Small intestine (tissue), 7 donors: ENCODE data around the gene KIRREL1. TPM values are rescaled to one million over a fixed set of nuclear protein-coding genes. Genes with fewer than 3 reads are reported as not detected.

Source experiments
- DNase-seq, 2 donors: peaks; one replicate each; pipeline versions ENCODE4 v3.0.0 to v3.0.0-alpha.2; 2013
- FAIRE-seq: peaks from 2 replicates; lab custom pipeline; 2012; peaks lifted over from hg19 to GRCh38; lab: Jason Lieb, UNC
- H3K27ac ChIP-seq, 3 donors: one replicate each; pipeline ENCODE4 v1.5.1; 2013; ENCODE audit warnings: low read length in 2 of 3, mild to moderate bottlenecking in 2 of 3, control low read depth in 1 of 3, inconsistent platforms in 1 of 3, low read depth in 1 of 3, moderate library complexity in 1 of 3
- H3K27me3 ChIP-seq, 3 donors: one replicate each; pipeline ENCODE4 v1.6.1; 2013; ENCODE audit warnings: low read length in 3 of 3, inconsistent platforms in 1 of 3; ENCODE audit not compliant: control insufficient read depth in 3 of 3, insufficient read depth in 3 of 3
- H3K36me3 ChIP-seq, 3 donors: one replicate each; pipeline ENCODE4 v1.6.1; 2013; ENCODE audit warnings: low read length in 3 of 3, inconsistent platforms in 1 of 3, low read depth in 1 of 3, mild to moderate bottlenecking in 1 of 3, moderate library complexity in 1 of 3; ENCODE audit not compliant: control insufficient read depth in 3 of 3, insufficient read depth in 2 of 3
- H3K4me1 ChIP-seq, 3 donors: one replicate each; pipeline ENCODE4 v1.6.1; 2013; ENCODE audit warnings: low read length in 2 of 3, inconsistent platforms in 1 of 3, low read depth in 1 of 3, mild to moderate bottlenecking in 1 of 3, moderate library complexity in 1 of 3; ENCODE audit not compliant: control insufficient read depth in 3 of 3, insufficient read depth in 2 of 3
- H3K4me3 ChIP-seq, 3 donors: one replicate each; pipeline ENCODE4 v1.5.1; 2013; ENCODE audit warnings: low read length in 3 of 3, control low read depth in 1 of 3, inconsistent platforms in 1 of 3, low read depth in 1 of 3, mild to moderate bottlenecking in 1 of 3, moderate library complexity in 1 of 3
- H3K9me3 ChIP-seq, 2 donors: one replicate each; pipeline ENCODE4 v1.6.1; 2013; ENCODE audit warnings: low read depth in 1 of 2, low read length in 1 of 2; ENCODE audit not compliant: control insufficient read depth in 2 of 2, insufficient read depth in 1 of 2
- whole genome bisulfite sequencing, 3 donors: extraction: QIAGEN DNeasy Blood & Tissue Kit; methylation state at CpG; one replicate each; pipeline ENCODE4 v1.1.7; 2013; 5-methylcytosine and 5-hydroxymethylcytosine counted together
- polyA plus RNA-seq, 4 donors: library from polyadenylated mRNA; stranded (reverse) in 3 of 4; unstranded in 1 of 4; fragments of 200-250 nt in 3 of 4; fragments of 120-200 nt in 1 of 4; gene quantifications; one replicate each; pipeline versions ENCODE4 v1.2.1 to v1.2.3, GENCODE V29; 2013
- donor health status: healthy with polysubstance abuse.
- donor health status: control.
- donor health status: control.
- donor health status: Bipolar disorder and iron deficiency.
- donor health status: healthy.

KIRREL1 gene
- polyA plus RNA-seq, 4 donors: 0.22 to 15.3 (median 4.9) TPM

DNA sequence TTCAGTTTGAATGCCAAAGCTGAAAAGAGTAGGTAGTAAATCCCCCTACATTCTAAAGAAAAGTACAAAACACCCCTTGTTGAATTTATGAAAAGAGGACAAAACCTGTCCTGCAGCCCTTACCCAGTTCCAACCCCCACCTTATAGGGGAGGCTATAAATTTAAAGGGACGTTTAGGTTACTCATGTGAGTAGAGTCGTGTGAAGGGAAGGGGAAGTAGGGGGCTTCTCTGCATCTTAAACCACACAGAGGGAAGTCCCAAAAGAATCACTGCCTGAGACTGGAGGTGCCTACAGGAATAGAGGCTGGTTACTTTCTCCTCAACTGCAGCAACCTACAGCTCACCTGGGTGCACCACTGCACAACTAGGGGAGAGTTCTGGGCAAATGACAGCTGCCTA lies 36.7 kb upstream of the KIRREL1 start:
- Histone ChIP-seq H3K27ac (no peak overlapping the region), H3K27me3 (peaks cover 0 to 2% (median 0%) of the 10 kb centered on the region in 3 donors), H3K36me3 (no peaks in the 10 kb centered on the region), H3K9me3 (no peaks in the 10 kb centered on the region), H3K4me3 (no peak overlapping the region), H3K4me1 (peaks cover 0 to 7% (median 0%) of the 10 kb centered on the region in 3 donors)
- WGBS, 3 donors: 46 to 71% (median 60%) methylated on average over 2 of the region's 2 CpGs
- FAIRE-seq (no peak), DNase-seq (no peak)

DNA sequence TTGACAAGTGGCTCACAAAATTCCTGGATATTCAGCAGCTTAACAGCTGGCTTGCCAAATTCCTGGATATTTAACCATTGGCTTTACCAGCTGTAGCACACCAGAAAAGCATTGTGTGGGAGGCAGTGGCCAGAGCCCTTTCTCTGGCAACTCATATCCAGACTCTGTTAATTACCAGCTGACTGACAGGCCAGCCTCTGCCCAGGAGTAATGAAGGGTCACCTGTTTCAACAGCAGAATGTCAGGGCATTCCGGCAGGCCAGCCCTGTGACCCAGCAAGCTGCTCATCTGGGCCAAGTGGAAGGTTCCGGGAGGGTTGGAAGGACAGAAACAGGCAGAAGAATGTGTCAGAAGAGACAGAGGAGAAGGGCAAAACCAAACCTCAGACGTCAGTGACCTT lies 35.2 kb upstream of the KIRREL1 start:
- WGBS, 3 donors: 65 to 87% (median 71%) methylated on average over 3 of the region's 3 CpGs
- no peaks in the 10 kb centered on the region for H3K9me3 ChIP-seq
- H3K4me1 ChIP-seq: peaks cover 0 to 4% (median 3%) of the 10 kb centered on the region in 3 donors
- H3K4me3 ChIP-seq: no peak overlapping the region
- H3K27me3 ChIP-seq: peaks cover 0 to 2% (median 0%) of the 10 kb centered on the region in 3 donors
- no peak overlapping the region for H3K27ac ChIP-seq
- no peaks in the 10 kb centered on the region for H3K36me3 ChIP-seq
- DNase-seq (no peak), FAIRE-seq (no peak)

DNA sequence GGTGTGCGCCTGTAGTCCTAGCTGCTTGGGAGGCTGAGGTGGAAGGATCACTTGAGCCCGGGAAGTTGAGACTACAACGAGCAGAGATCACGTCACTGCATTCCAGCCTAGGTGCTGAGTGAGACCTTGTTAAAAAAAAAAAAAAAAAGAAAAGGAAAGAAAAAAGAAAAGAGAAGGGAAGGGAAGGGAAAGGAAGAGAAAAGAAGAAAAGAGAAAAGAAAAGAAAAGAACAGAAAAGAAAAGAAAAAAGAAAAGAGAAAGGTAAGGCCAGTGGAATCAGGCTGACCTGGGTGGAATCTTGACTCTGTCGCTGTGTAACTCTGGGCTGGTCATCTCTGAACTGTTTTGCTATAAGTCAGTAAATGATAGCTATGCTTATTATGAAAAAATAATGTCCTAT lies 33.7 kb upstream of the KIRREL1 start:
- no peak for FAIRE-seq
- DNase-seq: no peak
- H3K36me3 ChIP-seq: no peaks in the 10 kb centered on the region
- H3K4me3 ChIP-seq: no peak overlapping the region
- H3K27me3 ChIP-seq: peaks cover 0 to 2% (median 0%) of the 10 kb centered on the region in 3 donors
- no peaks in the 10 kb centered on the region for H3K9me3 ChIP-seq
- no peak overlapping the region for H3K27ac ChIP-seq
- 93 to 96% (median 94%) methylated on average over 5 of the region's 5 CpGs for WGBS, 3 donors
- peaks cover 0 to 15% (median 3%) of the 10 kb centered on the region in 3 donors for H3K4me1 ChIP-seq

DNA sequence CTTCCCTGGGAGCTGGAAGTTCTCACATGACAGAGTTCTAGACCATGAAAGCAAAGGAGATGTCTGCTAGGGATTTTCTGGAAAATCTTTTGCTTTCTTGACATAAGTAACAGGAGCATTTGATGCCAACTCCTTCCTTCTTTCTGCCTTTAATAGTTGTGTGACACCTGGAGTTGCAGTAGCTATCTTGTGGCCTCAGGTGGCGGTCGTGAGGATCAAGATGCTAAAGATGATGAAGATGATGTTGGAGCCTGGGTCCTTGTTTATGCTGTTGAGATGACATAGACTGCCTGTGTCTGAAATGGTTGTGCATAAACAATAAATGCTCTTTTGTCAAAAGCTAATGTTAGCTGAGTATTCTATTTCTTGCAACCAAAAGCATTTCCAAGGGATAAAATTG lies 32.7 kb upstream of the KIRREL1 start:
- Histone ChIP-seq H3K27me3 (peaks cover 0 to 2% (median 0%) of the 10 kb centered on the region in 3 donors), H3K4me3 (no peak overlapping the region), H3K36me3 (no peaks in the 10 kb centered on the region), H3K27ac (no peak overlapping the region), H3K9me3 (no peaks in the 10 kb centered on the region), H3K4me1 (peaks cover 0 to 25% (median 3%) of the 10 kb centered on the region in 3 donors)
- FAIRE-seq (no peak), DNase-seq (no peak)
- 56 to 77% (median 68%) methylated on average over 2 of the region's 2 CpGs for WGBS, 3 donors

DNA sequence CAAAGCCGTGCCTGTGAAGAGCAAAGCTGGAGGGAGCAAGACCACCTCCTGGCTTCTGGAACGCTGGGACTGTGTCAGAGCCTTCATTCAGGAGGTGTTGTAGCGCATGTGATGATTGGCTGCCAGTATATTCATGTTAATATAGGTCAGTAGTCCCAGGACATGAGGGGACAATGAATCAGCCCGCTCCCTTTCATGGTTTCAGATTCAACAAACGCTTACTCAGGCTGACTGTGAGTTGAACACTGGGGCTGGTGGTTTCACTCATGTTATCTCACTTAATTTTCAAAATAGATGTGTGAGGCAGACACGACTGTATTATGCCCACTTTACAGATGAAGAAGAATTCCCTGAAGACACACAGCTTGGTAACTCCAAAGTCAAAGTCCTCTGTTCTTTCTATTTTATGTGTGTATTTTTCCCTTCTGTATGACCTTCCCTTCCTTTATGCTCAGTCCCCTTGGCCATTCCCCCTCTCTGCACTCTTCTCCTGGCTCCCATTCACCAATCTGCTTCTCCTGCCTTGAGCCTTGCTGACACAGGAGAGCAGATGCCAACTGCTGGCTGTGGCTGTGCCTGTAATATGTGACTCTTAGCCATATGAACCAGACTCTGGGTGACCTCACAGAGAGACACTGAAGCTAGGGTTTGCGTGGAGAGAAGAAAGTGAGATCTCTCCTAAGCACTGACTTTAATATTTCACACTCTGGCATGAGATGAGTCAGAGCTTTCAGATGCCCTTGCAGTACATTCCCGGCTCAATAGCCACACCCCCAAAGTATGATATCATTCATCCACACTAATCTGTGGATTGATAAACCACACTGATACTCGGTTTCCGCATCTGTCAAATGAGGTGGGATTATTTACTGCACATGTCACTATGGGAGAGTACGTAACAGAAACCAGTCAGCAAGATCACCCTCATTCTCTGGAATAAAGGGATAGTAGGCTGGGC lies 31.4 kb upstream of the KIRREL1 start:
- Histone ChIP-seq H3K27ac (peak overlapping the region in 1 of 3 donors; percentile 8), H3K36me3 (no peaks in the 10 kb centered on the region)
- DNase-seq: peak; percentile 70 to 88

DNA sequence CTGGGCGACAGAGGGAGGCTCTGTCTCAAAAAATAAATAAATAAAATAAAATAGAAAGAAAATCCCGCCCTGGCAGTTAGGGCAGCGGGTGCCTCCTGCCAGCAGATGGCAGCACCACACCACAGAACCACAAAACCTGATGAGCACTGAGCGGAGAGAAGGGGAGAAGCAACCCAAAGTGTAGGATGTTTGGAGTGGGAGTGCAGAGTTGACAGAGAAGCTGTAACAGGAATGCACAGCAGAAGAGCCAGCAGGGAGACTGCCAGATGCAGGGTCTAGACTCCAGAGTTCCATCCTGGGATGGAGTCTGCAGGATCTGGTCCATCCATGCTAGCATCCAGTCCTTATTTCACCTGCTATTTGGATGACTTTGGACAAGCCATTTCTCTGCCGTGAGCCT lies 29.7 kb upstream of the KIRREL1 start:
- no peak overlapping the region for H3K4me3 ChIP-seq
- peaks cover 0 to 2% (median 0%) of the 10 kb centered on the region in 3 donors for H3K27me3 ChIP-seq
- no peak overlapping the region for H3K27ac ChIP-seq
- no peak for FAIRE-seq
- WGBS, 3 donors: 6 to 10% (median 7%) methylated on average over 5 of the region's 5 CpGs
- no peaks in the 10 kb centered on the region for H3K36me3 ChIP-seq
- peak; percentile 79 to 83 for DNase-seq
- peaks cover 0 to 44% (median 3%) of the 10 kb centered on the region in 3 donors for H3K4me1 ChIP-seq
- peaks cover 0 to 7% of the 10 kb centered on the region in 2 donors for H3K9me3 ChIP-seq

More for the DNA sequence above, 31.4 kb upstream of the KIRREL1 start:
- WGBS, 3 donors: 41 to 54% (median 42%) methylated on average over 11 of the region's 11 CpGs
- H3K9me3 ChIP-seq: peaks cover 0 to under 1% of the 10 kb centered on the region in 2 donors
- H3K4me3 ChIP-seq: no peak overlapping the region
- peaks cover 0 to 35% (median 3%) of the 10 kb centered on the region in 3 donors for H3K4me1 ChIP-seq
- no peak for FAIRE-seq
- peaks cover 0 to 2% (median 0%) of the 10 kb centered on the region in 3 donors for H3K27me3 ChIP-seq

DNA sequence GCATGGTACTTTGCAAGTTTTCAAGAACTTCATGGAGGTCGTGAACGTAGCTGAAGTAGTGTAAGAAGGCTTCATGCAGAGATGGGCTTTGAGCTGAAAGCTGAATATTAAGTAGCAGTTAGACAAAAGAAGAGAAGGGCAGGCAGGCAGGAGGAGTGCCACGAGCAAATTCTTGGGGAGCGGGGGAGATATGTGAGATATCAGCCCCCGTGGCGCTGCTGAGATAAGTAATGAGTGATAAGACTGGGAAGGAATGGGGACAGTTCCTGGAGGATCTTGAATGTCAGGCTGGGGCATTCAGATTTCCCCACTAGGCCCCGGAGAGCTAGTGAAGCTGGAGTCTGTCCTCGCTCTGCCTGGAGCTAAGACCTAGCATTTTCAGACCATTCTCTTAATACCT lies 27.9 kb upstream of the KIRREL1 start:
- no peaks in the 10 kb centered on the region for H3K36me3 ChIP-seq
- H3K27me3 ChIP-seq: peaks cover 0 to under 1% (median 0%) of the 10 kb centered on the region in 3 donors
- DNase-seq (no peak), FAIRE-seq (no peak)
- 22 to 59% (median 31%) methylated on average over 8 of the region's 8 CpGs for WGBS, 3 donors
- H3K4me3 ChIP-seq: no peak overlapping the region
- peak overlapping the region; percentile 55 to 78 (median 56) for H3K27ac ChIP-seq
- peaks cover 0 to 7% of the 10 kb centered on the region in 2 donors for H3K9me3 ChIP-seq
- H3K4me1 ChIP-seq: peaks cover 2 to 63% (median 3%) of the 10 kb centered on the region in 3 donors

DNA sequence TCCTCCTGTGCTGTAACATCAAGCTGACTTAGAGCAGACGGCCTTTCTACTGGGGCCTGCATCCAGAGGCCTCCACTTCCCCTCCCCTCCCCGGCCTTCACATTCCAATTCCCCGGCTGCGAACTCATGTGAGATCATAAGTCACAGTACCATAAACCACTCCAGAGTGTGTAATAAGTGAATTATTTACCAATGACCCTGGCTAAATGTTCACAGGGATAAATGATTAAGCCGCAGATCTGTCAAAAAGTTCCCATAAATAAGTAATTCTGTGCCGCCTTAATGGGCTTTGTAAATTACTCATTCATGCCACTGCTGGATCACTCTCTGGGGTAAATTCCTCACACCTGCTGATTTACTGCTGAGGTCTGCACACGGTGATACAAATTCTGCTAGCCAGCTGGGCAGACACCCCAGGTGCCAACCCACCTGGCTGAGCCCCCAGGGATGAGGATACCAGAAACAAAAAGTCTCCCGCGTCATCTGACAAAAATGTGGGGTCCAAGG lies 27.4 kb upstream of the KIRREL1 start:
- Histone ChIP-seq H3K36me3 (no peaks in the 10 kb centered on the region), H3K4me1 (peaks cover 2 to 65% (median 3%) of the 10 kb centered on the region in 3 donors), H3K27me3 (no peaks in the 10 kb centered on the region), H3K4me3 (no peak overlapping the region), H3K27ac (peak overlapping the region; percentile 56 to 85 (median 63)), H3K9me3 (peaks cover 0 to 7% of the 10 kb centered on the region in 2 donors)
- DNase-seq (peak; percentile 94 to 97), FAIRE-seq (peak; percentile 88)
- WGBS, 3 donors: 14 to 51% (median 39%) methylated on average over 9 of the region's 9 CpGs
